NCI-H128 (cell line): Measurements from ENCODE around the gene NT5C.
A peak's percentile ranks its signal among the peaks of the same experiment; 100 is the strongest.

Source experiments
- DNase-seq: peaks from one replicate; lab custom pipeline; 2025; ENCODE audit not compliant: unreplicated experiment; lab: John Stamatoyannopoulos, UW

Gene NT5C

GRCh38 chr17:75116737-75117136 lies 14.8 kb downstream of the NT5C start:
- no peak for DNase-seq

GRCh38 chr17:75115555-75115954 lies 16.0 kb downstream of the NT5C start:
- DNase-seq = no peak

GRCh38 chr17:75114552-75115314 lies 16.8 kb downstream of the NT5C start:
- no peak for DNase-seq

GRCh38 chr17:75113798-75114551 lies 17.6 kb downstream of the NT5C start:
- peak; percentile 65 for DNase-seq

- no peak for DNase-seq
Measured at GRCh38 chr17:75111777-75112335, 19.7 kb downstream of the NT5C start.

- DNase-seq = no peak
Measured at GRCh38 chr17:75110234-75110937, 21.2 kb downstream of the NT5C start.

GRCh38 chr17:75109407-75110233 lies 21.9 kb downstream of the NT5C start, which contains the start of gene ARMC7:
Gene ARMC7 (plus strand): TSS chr17:75109969. CDS start chr17:75110289, 320 bp downstream.
- peak; percentile 64 for DNase-seq

- DNase-seq = no peak
Measured at GRCh38 chr17:75109046-75109406, 22.5 kb downstream of the NT5C start.

GRCh38 chr17:75108193-75108592 lies 23.3 kb downstream of the NT5C start:
- DNase-seq = no peak

GRCh38 chr17:75105126-75106080 lies 26.1 kb downstream of the NT5C start:
- DNase-seq = no peak

GRCh38 chr17:75103601-75104554 lies 27.7 kb downstream of the NT5C start:
- no peak for DNase-seq

- DNase-seq = no peak
Measured at GRCh38 chr17:75102385-75102821, 29.1 kb downstream of the NT5C start.

- DNase-seq = no peak
Measured at GRCh38 chr17:75099881-75100595, 31.5 kb downstream of the NT5C start.

GRCh38 chr17:75098861-75099260 lies 32.7 kb downstream of the NT5C start:
- DNase-seq = no peak

GRCh38 chr17:75097865-75098264 lies 33.7 kb downstream of the NT5C start:
- DNase-seq = no peak

- DNase-seq = no peak
Measured at GRCh38 chr17:75096082-75096625, 35.4 kb downstream of the NT5C start.

- DNase-seq = no peak
Measured at GRCh38 chr17:75094871-75095399, 36.6 kb downstream of the NT5C start.
